Measurements from ENCODE around the gene CARD11.

The CARD11 gene

GRCh38 chr7:3009086-3009485, 34.6 kb downstream of the CARD11 start:
- Histone ChIP-seq H3K79me2 (ENCODE audit: control insufficient read depth, insufficient read depth, low read length, poor library complexity) (no peaks in the 10 kb centered on the region), H2AFZ (ENCODE audit: insufficient read depth, low read length, poor library complexity) (no peak overlapping the region), H3K36me3 (ENCODE audit: control insufficient read depth in 1 of 2, insufficient read depth in 2 of 2, low read length in 2 of 2) (no peaks in the 10 kb centered on the region), H3K23ac (ENCODE audit: low read length) (no peak overlapping the region), H2BK12ac (ENCODE audit: low read length) (no peak overlapping the region), H2BK120ac (ENCODE audit: insufficient read depth, low read length, poor library complexity) (no peak overlapping the region), H3K4me1 (ENCODE audit: control insufficient read depth in 1 of 2, insufficient read depth in 2 of 2, low read length in 2 of 2) (no peaks in the 10 kb centered on the region), H2AK5ac (ENCODE audit: low read length) (no peak overlapping the region), H3K9me3 (ENCODE audit: insufficient read depth, low read depth, low read length) (peaks cover 1% of the 10 kb centered on the region), H4K8ac (ENCODE audit: low read depth, low read length) (no peak overlapping the region), H3K4me2 (ENCODE audit: low read length) (no peak overlapping the region), H4K91ac (ENCODE audit: low read depth, low read length) (no peak overlapping the region), H3K14ac (ENCODE audit: low read length) (no peak overlapping the region), H3K4ac (ENCODE audit: low read depth, low read length) (no peak overlapping the region), H3K4me3 (ENCODE audit: low read depth, low read length) (no peak overlapping the region), H2BK5ac (ENCODE audit: low read depth, low read length, poor library complexity) (no peak overlapping the region), H3K9ac (ENCODE audit: low read length) (no peak overlapping the region), H3K27ac (ENCODE audit: low read depth, low read length) (no peak overlapping the region), H3K18ac (ENCODE audit: low read length) (no peak overlapping the region), H3K27me3 (ENCODE audit: insufficient read depth, low read length) (no peaks in the 10 kb centered on the region), H3K79me1 (ENCODE audit: low read length) (no peaks in the 10 kb centered on the region), H4K12ac (ENCODE audit: low read depth, low read length) (peak overlapping the region; percentile 40)
- no peak for DNase-seq
- no CpG with 5 or more reads among the region's 12 CpGs for WGBS (ENCODE audit: extremely low coverage, insufficient coverage, insufficient read length)

DNA sequence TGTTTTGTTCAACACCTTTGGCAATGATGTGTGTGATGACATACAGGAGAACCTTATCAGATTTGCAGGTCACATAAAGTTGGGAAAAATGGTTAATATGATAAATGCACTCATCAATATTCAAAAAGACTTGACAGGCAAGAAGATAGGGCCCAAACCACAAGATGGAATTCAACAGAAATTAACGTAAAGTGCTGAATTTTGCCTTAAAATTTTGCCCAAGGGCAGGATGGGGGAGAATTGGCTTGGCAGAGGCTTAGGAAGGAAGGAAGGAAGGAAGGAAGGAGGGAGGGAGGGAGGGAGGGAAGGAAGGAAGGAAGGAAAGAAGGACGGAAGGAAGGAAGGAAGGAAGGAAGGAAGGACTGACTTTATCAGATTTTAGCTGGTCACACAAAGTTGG, 35.3 kb downstream of the CARD11 start:
- Histone ChIP-seq H4K12ac (ENCODE audit: low read depth, low read length) (no peak overlapping the region), H3K79me2 (ENCODE audit: control insufficient read depth, insufficient read depth, low read length, poor library complexity) (no peaks in the 10 kb centered on the region), H3K18ac (ENCODE audit: low read length) (no peak overlapping the region), H3K9me3 (ENCODE audit: insufficient read depth, low read depth, low read length) (peaks cover 1% of the 10 kb centered on the region), H3K27ac (ENCODE audit: low read depth, low read length) (no peak overlapping the region), H3K9ac (ENCODE audit: low read length) (no peak overlapping the region), H3K4me2 (ENCODE audit: low read length) (no peak overlapping the region), H3K4ac (ENCODE audit: low read depth, low read length) (no peak overlapping the region), H3K14ac (ENCODE audit: low read length) (no peak overlapping the region), H3K4me3 (ENCODE audit: low read depth, low read length) (no peak overlapping the region), H3K23ac (ENCODE audit: low read length) (no peak overlapping the region), H2BK5ac (ENCODE audit: low read depth, low read length, poor library complexity) (no peak overlapping the region), H3K79me1 (ENCODE audit: low read length) (no peaks in the 10 kb centered on the region), H2AK5ac (ENCODE audit: low read length) (no peak overlapping the region), H3K27me3 (ENCODE audit: insufficient read depth, low read length) (no peaks in the 10 kb centered on the region), H2BK12ac (ENCODE audit: low read length) (no peak overlapping the region), H4K8ac (ENCODE audit: low read depth, low read length) (no peak overlapping the region), H3K36me3 (ENCODE audit: control insufficient read depth in 1 of 2, insufficient read depth in 2 of 2, low read length in 2 of 2) (no peaks in the 10 kb centered on the region), H2AFZ (ENCODE audit: insufficient read depth, low read length, poor library complexity) (no peak overlapping the region), H4K91ac (ENCODE audit: low read depth, low read length) (no peak overlapping the region), H3K4me1 (ENCODE audit: control insufficient read depth in 1 of 2, insufficient read depth in 2 of 2, low read length in 2 of 2) (no peaks in the 10 kb centered on the region), H2BK120ac (ENCODE audit: insufficient read depth, low read length, poor library complexity) (no peak overlapping the region)
- WGBS (ENCODE audit: extremely low coverage, insufficient coverage, insufficient read length) = no CpG with 5 or more reads among the region's 2 CpGs
- no peak for DNase-seq

GRCh38 chr7:3007696-3008095, 36.0 kb downstream of the CARD11 start:
- H3K18ac ChIP-seq (ENCODE audit: low read length) = no peak overlapping the region
- no peak overlapping the region for H2BK120ac ChIP-seq (ENCODE audit: insufficient read depth, low read length, poor library complexity)
- no peak overlapping the region for H2BK12ac ChIP-seq (ENCODE audit: low read length)
- no peak overlapping the region for H3K4me3 ChIP-seq (ENCODE audit: low read depth, low read length)
- no peaks in the 10 kb centered on the region for H3K79me2 ChIP-seq (ENCODE audit: control insufficient read depth, insufficient read depth, low read length, poor library complexity)
- H3K9ac ChIP-seq (ENCODE audit: low read length) = no peak overlapping the region
- H4K91ac ChIP-seq (ENCODE audit: low read depth, low read length) = no peak overlapping the region
- no peaks in the 10 kb centered on the region for H3K4me1 ChIP-seq (ENCODE audit: control insufficient read depth in 1 of 2, insufficient read depth in 2 of 2, low read length in 2 of 2)
- no peaks in the 10 kb centered on the region for H3K36me3 ChIP-seq (ENCODE audit: control insufficient read depth in 1 of 2, insufficient read depth in 2 of 2, low read length in 2 of 2)
- no peak overlapping the region for H2BK5ac ChIP-seq (ENCODE audit: low read depth, low read length, poor library complexity)
- no peak for DNase-seq
- H3K4ac ChIP-seq (ENCODE audit: low read depth, low read length) = no peak overlapping the region
- H3K23ac ChIP-seq (ENCODE audit: low read length) = no peak overlapping the region
- no peak overlapping the region for H2AK5ac ChIP-seq (ENCODE audit: low read length)
- H4K12ac ChIP-seq (ENCODE audit: low read depth, low read length) = no peak overlapping the region
- no peak overlapping the region for H3K14ac ChIP-seq (ENCODE audit: low read length)
- no peaks in the 10 kb centered on the region for H3K27me3 ChIP-seq (ENCODE audit: insufficient read depth, low read length)
- peaks cover 1% of the 10 kb centered on the region for H3K9me3 ChIP-seq (ENCODE audit: insufficient read depth, low read depth, low read length)
- no peaks in the 10 kb centered on the region for H3K79me1 ChIP-seq (ENCODE audit: low read length)
- no peak overlapping the region for H2AFZ ChIP-seq (ENCODE audit: insufficient read depth, low read length, poor library complexity)
- H3K4me2 ChIP-seq (ENCODE audit: low read length) = no peak overlapping the region
- no CpG with 5 or more reads among the region's 6 CpGs for WGBS (ENCODE audit: extremely low coverage, insufficient coverage, insufficient read length)
- no peak overlapping the region for H4K8ac ChIP-seq (ENCODE audit: low read depth, low read length)
- H3K27ac ChIP-seq (ENCODE audit: low read depth, low read length) = no peak overlapping the region

DNA sequence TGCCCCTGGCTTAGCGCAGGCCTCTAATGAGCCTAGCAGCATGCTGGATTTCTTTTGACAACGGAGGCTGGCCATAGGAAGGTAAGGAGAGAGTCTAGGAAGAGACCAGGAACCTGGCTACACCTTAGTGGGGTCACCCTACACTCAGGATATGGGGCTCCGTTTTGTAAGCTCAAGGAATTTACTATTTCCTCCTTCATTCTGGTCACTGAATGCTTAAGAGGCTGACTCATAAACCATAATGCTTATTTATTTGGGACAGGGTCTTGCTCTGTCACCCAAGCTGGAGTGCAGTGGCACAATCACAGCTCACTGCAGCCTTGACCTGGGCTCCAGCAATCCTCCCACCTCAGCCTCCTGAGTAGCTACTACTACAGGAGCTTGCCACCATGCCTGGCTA, 38.4 kb downstream of the CARD11 start:
- H3K27me3 ChIP-seq (ENCODE audit: insufficient read depth, low read length) = no peaks in the 10 kb centered on the region
- H4K91ac ChIP-seq (ENCODE audit: low read depth, low read length) = no peak overlapping the region
- no peak overlapping the region for H4K8ac ChIP-seq (ENCODE audit: low read depth, low read length)
- H2BK12ac ChIP-seq (ENCODE audit: low read length) = no peak overlapping the region
- H3K27ac ChIP-seq (ENCODE audit: low read depth, low read length) = no peak overlapping the region
- WGBS (ENCODE audit: extremely low coverage, insufficient coverage, insufficient read length) = no CpG with 5 or more reads among the region's 3 CpGs
- no peak overlapping the region for H3K23ac ChIP-seq (ENCODE audit: low read length)
- H3K4ac ChIP-seq (ENCODE audit: low read depth, low read length) = no peak overlapping the region
- no peak overlapping the region for H2BK5ac ChIP-seq (ENCODE audit: low read depth, low read length, poor library complexity)
- H3K18ac ChIP-seq (ENCODE audit: low read length) = no peak overlapping the region
- no peak overlapping the region for H3K9ac ChIP-seq (ENCODE audit: low read length)
- no peak overlapping the region for H2BK120ac ChIP-seq (ENCODE audit: insufficient read depth, low read length, poor library complexity)
- H4K12ac ChIP-seq (ENCODE audit: low read depth, low read length) = no peak overlapping the region
- H3K4me1 ChIP-seq (ENCODE audit: control insufficient read depth in 1 of 2, insufficient read depth in 2 of 2, low read length in 2 of 2) = no peaks in the 10 kb centered on the region
- H2AFZ ChIP-seq (ENCODE audit: insufficient read depth, low read length, poor library complexity) = no peak overlapping the region
- no peak overlapping the region for H3K14ac ChIP-seq (ENCODE audit: low read length)
- H3K79me1 ChIP-seq (ENCODE audit: low read length) = no peaks in the 10 kb centered on the region
- no peak for DNase-seq
- H3K36me3 ChIP-seq (ENCODE audit: control insufficient read depth in 1 of 2, insufficient read depth in 2 of 2, low read length in 2 of 2) = no peaks in the 10 kb centered on the region
- H2AK5ac ChIP-seq (ENCODE audit: low read length) = no peak overlapping the region
- no peak overlapping the region for H3K4me2 ChIP-seq (ENCODE audit: low read length)
- no peaks in the 10 kb centered on the region for H3K79me2 ChIP-seq (ENCODE audit: control insufficient read depth, insufficient read depth, low read length, poor library complexity)
- H3K9me3 ChIP-seq (ENCODE audit: insufficient read depth, low read depth, low read length) = no peaks in the 10 kb centered on the region
- no peak overlapping the region for H3K4me3 ChIP-seq (ENCODE audit: low read depth, low read length)

Measured in trophoblast cell (in vitro differentiated cells and primary cell).